Measurements from ENCODE around the gene ZNF831. TPM values are rescaled to one million over a fixed set of nuclear protein-coding genes. Genes with fewer than 3 reads are reported as not detected.

ZNF831 gene
- total RNA-seq, 1 donor from 2014 or later: 1.0 TPM

DNA sequence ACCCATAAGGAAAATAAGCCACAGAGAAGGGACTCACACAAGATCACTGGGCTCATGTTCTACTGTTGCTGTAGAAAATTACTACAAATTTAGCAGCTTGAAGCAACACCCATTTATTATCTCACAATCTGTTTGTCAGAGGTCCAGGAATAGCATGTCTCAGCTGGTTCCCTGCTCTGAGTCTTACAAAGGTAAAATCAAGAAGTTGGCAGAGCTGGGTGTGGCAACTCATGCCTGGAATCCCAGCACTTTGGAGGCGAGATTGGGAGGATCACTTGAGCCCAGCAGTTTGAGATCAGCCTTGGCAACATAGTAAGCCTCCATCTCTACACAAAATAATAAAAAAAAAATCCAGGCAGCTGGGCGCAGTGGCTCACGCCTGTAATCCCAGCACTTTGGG lies 28.5 kb upstream of the ZNF831 start:
- no peaks in the 10 kb centered on the region for H3K4me1 ChIP-seq
- H3K9me3 ChIP-seq: no peaks in the 10 kb centered on the region
- ATAC-seq (no peak), DNase-seq (no peak)
- H3K36me3 ChIP-seq: no peaks in the 10 kb centered on the region
- TF ChIP-seq, protein P1, sequence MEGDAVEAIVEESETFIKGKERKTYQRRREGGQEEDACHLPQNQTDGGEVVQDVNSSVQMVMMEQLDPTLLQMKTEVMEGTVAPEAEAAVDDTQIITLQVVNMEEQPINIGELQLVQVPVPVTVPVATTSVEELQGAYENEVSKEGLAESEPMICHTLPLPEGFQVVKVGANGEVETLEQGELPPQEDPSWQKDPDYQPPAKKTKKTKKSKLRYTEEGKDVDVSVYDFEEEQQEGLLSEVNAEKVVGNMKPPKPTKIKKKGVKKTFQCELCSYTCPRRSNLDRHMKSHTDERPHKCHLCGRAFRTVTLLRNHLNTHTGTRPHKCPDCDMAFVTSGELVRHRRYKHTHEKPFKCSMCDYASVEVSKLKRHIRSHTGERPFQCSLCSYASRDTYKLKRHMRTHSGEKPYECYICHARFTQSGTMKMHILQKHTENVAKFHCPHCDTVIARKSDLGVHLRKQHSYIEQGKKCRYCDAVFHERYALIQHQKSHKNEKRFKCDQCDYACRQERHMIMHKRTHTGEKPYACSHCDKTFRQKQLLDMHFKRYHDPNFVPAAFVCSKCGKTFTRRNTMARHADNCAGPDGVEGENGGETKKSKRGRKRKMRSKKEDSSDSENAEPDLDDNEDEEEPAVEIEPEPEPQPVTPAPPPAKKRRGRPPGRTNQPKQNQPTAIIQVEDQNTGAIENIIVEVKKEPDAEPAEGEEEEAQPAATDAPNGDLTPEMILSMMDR (IDR thresholded peaks at IDR 0.05): no peak
- H3K27me3 ChIP-seq (ENCODE audit: low read depth): no peaks in the 10 kb centered on the region
- intact Hi-C loops (cut with DNase I): no loop called here
- no peak overlapping the region for H3K27ac ChIP-seq
- H3K4me3 ChIP-seq: no peak overlapping the region

- intact Hi-C loops (cut with DNase I): no loop called here
- H3K36me3 ChIP-seq: no peaks in the 10 kb centered on the region
- ATAC-seq: no peak
- H3K27ac ChIP-seq: no peak overlapping the region
- no peak for DNase-seq
- no peak overlapping the region for H3K4me3 ChIP-seq
- H3K4me1 ChIP-seq: no peaks in the 10 kb centered on the region
- no peaks in the 10 kb centered on the region for H3K9me3 ChIP-seq
- H3K27me3 ChIP-seq (ENCODE audit: low read depth): no peaks in the 10 kb centered on the region
- TF ChIP-seq, protein P1 (IDR thresholded peaks at IDR 0.05): no peak
Observed at GRCh38 chr20:59136027-59136426, 27.6 kb upstream of the ZNF831 start.

- H3K27ac ChIP-seq: no peak overlapping the region
- DNase-seq (no peak), ATAC-seq (no peak)
- TF ChIP-seq, protein P1 (IDR thresholded peaks at IDR 0.05): no peak
- H3K9me3 ChIP-seq: no peaks in the 10 kb centered on the region
- no peaks in the 10 kb centered on the region for H3K27me3 ChIP-seq (ENCODE audit: low read depth)
- no peaks in the 10 kb centered on the region for H3K36me3 ChIP-seq
- no peak overlapping the region for H3K4me3 ChIP-seq
- intact Hi-C loops (cut with DNase I): no loop called here
- no peaks in the 10 kb centered on the region for H3K4me1 ChIP-seq
Observed at GRCh38 chr20:59137532-59137931, 26.1 kb upstream of the ZNF831 start.

- DNase-seq (no peak), ATAC-seq (no peak)
- Histone ChIP-seq H3K4me3 (no peak overlapping the region), H3K27me3 (ENCODE audit: low read depth) (no peaks in the 10 kb centered on the region), H3K27ac (no peak overlapping the region), H3K4me1 (no peaks in the 10 kb centered on the region), H3K36me3 (no peaks in the 10 kb centered on the region), H3K9me3 (no peaks in the 10 kb centered on the region)
- TF ChIP-seq, protein P1 (IDR thresholded peaks at IDR 0.05): no peak
- intact Hi-C loops (cut with DNase I): no loop called here
Observed at GRCh38 chr20:59138114-59138748, 25.4 kb upstream of the ZNF831 start.

DNA sequence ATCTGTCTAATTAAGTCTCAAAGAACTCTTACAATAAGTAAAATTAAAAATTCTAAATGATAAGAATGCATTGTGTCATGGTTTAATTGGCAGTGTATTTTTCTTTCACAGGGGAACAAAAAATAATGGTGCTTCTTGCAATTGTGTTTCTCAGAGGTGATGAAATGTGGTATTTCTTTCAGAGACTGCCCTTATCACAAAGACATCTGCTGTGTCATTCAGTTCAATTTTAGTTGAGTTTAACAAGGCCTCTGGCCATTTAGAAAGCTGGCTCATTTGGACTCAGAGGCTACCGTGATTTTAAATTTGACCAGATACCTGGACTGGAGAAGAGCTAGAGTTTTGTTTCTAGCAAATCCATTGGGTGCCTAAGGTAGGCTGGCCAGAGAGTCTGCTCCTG lies 23.6 kb upstream of the ZNF831 start:
- ATAC-seq (no peak), DNase-seq (no peak)
- TF ChIP-seq, protein P1 (IDR thresholded peaks at IDR 0.05): no peak
- H3K9me3 ChIP-seq: no peaks in the 10 kb centered on the region
- H3K27me3 ChIP-seq (ENCODE audit: low read depth): no peaks in the 10 kb centered on the region
- H3K36me3 ChIP-seq: no peaks in the 10 kb centered on the region
- no peaks in the 10 kb centered on the region for H3K4me1 ChIP-seq
- H3K27ac ChIP-seq: no peak overlapping the region
- intact Hi-C loops (cut with DNase I): no loop called here
- no peak overlapping the region for H3K4me3 ChIP-seq
